ENCODE results near the gene NUP205.
"Not testable (repeated sequence)": the region's sequence is repeated elsewhere in the genome, so short reads cannot be mapped to it uniquely, and the experiment has no call there.

The NUP205 gene

DNA sequence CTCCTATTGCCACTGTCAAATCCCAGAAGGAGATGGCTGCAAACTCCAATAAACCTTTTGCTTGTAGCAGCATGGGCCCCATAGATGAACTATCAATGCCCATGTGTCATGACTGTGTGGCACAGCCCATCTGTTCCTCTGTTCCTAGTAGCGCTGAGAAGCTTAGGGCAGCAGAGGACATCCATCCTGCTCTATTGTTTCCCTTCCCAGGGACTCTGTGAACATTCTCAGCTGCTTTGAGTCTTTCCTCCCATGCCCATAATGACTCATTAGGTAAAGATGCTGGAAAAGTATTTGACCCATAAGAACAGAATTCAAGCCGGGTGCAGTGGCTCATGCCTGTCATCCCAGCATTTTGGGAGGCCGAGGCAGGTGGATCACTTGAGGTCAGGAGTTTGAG lies 132.8 kb downstream of the NUP205 start:
- DNase-seq (ENCODE audit: extremely low read depth, insufficient read length), result no peak
- TF ChIP-seq, protein P1, sequence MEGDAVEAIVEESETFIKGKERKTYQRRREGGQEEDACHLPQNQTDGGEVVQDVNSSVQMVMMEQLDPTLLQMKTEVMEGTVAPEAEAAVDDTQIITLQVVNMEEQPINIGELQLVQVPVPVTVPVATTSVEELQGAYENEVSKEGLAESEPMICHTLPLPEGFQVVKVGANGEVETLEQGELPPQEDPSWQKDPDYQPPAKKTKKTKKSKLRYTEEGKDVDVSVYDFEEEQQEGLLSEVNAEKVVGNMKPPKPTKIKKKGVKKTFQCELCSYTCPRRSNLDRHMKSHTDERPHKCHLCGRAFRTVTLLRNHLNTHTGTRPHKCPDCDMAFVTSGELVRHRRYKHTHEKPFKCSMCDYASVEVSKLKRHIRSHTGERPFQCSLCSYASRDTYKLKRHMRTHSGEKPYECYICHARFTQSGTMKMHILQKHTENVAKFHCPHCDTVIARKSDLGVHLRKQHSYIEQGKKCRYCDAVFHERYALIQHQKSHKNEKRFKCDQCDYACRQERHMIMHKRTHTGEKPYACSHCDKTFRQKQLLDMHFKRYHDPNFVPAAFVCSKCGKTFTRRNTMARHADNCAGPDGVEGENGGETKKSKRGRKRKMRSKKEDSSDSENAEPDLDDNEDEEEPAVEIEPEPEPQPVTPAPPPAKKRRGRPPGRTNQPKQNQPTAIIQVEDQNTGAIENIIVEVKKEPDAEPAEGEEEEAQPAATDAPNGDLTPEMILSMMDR (IDR thresholded peaks at IDR 0.05; ENCODE audit: insufficient read depth, low read length, poor library complexity, severe bottlenecking), result no peak
- Histone ChIP-seq H3K36me3 (ENCODE audit: control insufficient read depth, insufficient read depth, low read length) (no peaks in the 10 kb centered on the region), H3K27me3 (replicated peaks; ENCODE audit: control insufficient read depth, insufficient read depth, low read length) (no peaks in the 10 kb centered on the region), H3K4me3 (replicated peaks; ENCODE audit: low read depth, low read length) (no peak overlapping the region)

DNA sequence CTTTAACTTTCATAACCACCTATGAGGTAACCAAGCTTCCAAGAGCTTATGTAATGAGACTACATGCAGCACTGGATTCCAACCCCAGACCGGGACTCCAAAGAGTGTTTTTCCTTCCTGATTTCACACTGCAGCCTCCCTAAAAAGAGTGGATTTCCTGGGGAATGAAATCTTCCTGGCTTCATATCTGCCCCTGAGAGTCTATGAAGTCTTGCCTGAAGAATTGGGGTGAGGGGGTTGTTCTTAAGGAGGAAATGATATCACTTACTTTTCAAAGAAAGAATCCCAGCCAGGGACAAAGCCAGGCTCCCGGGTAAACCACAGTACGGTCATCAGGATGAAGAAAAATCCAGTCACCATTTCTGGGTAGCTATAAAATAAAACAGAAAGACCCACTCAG lies 134.3 kb downstream of the NUP205 start:
- TF ChIP-seq, protein P1 (IDR thresholded peaks at IDR 0.05; ENCODE audit: insufficient read depth, low read length, poor library complexity, severe bottlenecking), result no peak
- H3K27me3 ChIP-seq (replicated peaks; ENCODE audit: control insufficient read depth, insufficient read depth, low read length), result no peaks in the 10 kb centered on the region
- H3K4me3 ChIP-seq (replicated peaks; ENCODE audit: low read depth, low read length), result no peak overlapping the region
- H3K36me3 ChIP-seq (ENCODE audit: control insufficient read depth, insufficient read depth, low read length), result no peaks in the 10 kb centered on the region
- no peak for DNase-seq (ENCODE audit: extremely low read depth, insufficient read length)

DNA sequence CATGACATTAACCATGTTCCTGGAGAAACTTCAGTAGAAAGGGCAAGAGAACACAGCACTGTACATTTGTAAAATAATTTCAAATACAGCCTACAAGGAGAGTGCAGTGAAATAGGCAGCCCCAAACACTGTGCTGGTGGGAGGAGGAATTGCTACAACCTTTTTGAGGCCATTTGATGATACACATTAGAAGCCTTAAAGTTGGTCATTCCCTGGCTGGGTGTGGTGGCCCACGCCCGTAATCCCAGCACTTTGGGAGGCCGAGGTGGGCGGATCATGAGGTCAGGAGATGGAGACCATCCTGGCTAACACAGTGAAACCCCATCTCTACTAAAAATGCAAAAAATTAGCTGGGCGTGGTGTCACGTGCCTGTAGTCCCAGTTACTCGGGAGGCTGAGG lies 134.9 kb downstream of the NUP205 start:
- not testable (repeated sequence) for H3K4me3 ChIP-seq (replicated peaks; ENCODE audit: low read depth, low read length); DNase-seq (ENCODE audit: extremely low read depth, insufficient read length); H3K27me3 ChIP-seq (replicated peaks; ENCODE audit: control insufficient read depth, insufficient read depth, low read length); H3K36me3 ChIP-seq (ENCODE audit: control insufficient read depth, insufficient read depth, low read length)

GRCh38 chr7:135693558-135693957 lies 135.8 kb downstream of the NUP205 start:
- no peak for DNase-seq (ENCODE audit: extremely low read depth, insufficient read length)
- no peaks in the 10 kb centered on the region for H3K27me3 ChIP-seq (replicated peaks; ENCODE audit: control insufficient read depth, insufficient read depth, low read length)
- no peaks in the 10 kb centered on the region for H3K36me3 ChIP-seq (ENCODE audit: control insufficient read depth, insufficient read depth, low read length)
- H3K4me3 ChIP-seq (replicated peaks; ENCODE audit: low read depth, low read length), result no peak overlapping the region
- TF ChIP-seq, protein P1 (IDR thresholded peaks at IDR 0.05; ENCODE audit: insufficient read depth, low read length, poor library complexity, severe bottlenecking), result no peak

DNA sequence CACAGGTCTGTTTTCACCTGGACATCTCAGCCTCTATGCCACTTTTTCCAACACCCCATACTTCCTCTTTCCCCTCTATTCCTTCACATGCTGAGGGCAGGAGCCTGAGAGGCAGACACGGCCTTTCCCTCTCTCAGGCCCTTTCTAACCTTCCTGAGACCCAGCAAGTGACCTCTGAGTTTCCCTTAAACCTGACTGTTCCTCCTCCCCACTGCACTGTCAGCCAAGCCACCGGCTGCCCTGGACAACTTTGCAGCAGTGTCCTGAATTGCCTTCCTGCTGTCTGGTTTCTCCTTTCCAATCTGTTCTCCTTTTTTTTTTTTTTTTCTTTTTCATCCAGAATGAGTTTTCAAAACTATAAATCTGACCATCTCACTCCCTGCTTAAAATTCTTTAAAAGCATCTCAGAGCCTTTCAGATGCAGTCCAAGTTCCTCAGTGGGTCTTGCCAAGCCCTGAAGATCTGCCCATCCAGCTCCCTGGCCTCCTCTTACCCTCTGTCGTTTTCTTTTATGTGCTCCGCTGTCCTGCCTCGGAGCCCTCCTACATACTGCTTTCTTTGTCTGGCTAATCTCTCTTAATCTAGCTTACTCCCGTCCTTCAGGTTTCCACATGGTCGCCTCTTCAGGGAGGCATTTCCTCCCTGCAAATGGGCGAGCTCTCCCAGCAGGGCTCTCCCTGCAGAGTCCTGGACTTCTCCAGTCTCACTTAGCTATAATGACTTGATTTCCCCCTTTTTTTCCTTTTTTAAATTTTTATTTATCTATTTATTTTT lies 139.7 kb downstream of the NUP205 start:
- no peaks in the 10 kb centered on the region for H3K27me3 ChIP-seq (replicated peaks; ENCODE audit: control insufficient read depth, insufficient read depth, low read length)
- DNase-seq (ENCODE audit: extremely low read depth, insufficient read length), result no peak

More for the DNA sequence above, 139.7 kb downstream of the NUP205 start:
- TF ChIP-seq, protein P1 (IDR thresholded peaks at IDR 0.05; ENCODE audit: insufficient read depth, low read length, poor library complexity, severe bottlenecking), result no peak
- no peaks in the 10 kb centered on the region for H3K36me3 ChIP-seq (ENCODE audit: control insufficient read depth, insufficient read depth, low read length)
- no peak overlapping the region for H3K4me3 ChIP-seq (replicated peaks; ENCODE audit: low read depth, low read length)

Data from GM06990 (cell line).